GM21423 (cell line): ENCODE results near the gene CEMIP.

ENCODE experiments used
- ATAC-seq: cut with Tn5 transposase; IDR thresholded peaks from one replicate; pipeline ENCODE4 v1.9.1; 2021; ENCODE audit warnings: mild to moderate bottlenecking, moderate library complexity; ENCODE audit not compliant: unreplicated experiment

CEMIP gene

DNA sequence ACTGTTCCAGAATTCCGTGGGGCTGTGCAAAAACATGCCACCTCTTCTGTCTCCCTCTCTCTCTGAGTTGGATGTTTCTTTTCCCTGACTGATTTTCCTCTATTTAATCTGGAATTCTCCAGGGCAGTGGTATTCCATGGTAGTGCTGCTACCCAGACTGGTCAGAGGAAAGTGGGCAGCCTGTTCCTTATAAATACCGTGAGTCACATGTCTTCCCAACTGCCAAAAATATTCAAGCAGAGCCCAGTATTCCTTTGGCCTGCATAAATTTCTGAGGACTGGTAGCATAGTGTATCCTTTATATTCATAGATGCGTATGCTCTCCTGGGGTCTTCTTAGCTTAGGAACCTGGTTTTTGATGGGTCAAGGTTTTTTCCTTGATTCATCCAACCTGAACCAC, 40.9 kb downstream of the CEMIP start:
- ATAC-seq: no peak

DNA sequence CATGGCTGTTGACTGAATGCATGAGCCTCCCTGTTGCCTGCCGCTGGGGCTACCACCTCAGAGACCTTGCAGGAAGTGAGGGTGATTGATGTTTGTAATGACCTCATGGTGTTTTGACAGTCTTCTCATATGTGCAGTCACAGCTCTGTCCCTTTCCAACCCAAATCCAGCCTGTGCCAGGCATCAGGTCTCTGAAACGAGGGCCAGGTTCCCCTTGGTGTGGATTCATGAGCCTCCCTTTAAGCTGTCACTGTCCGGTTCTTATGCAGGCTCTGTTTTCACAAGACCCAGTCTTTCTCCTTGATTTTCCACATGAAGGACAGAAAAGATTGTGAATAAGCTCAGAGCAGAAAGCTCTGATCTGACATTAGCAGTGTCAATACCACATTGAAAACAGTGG, 43.1 kb downstream of the CEMIP start:
- no peak for ATAC-seq

DNA sequence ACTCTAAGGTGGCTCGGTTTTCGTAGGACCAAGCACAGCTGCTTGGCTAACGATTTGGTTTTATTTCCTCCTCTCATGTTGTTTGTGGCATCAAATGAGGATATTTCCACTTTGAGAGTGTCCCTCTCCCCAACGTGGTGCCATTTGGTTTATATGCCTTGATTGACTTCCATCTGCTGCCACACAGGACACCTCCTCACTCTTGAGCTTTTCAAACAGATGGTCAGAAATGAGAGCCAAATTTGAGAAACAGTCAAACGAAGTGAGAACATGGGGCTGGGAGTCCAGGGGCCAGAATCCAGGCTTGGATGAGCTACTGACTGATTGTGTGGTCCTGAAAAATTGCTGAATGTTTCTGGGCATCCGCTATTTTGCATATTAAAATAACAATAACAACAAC, 43.5 kb downstream of the CEMIP start:
- no peak for ATAC-seq

DNA sequence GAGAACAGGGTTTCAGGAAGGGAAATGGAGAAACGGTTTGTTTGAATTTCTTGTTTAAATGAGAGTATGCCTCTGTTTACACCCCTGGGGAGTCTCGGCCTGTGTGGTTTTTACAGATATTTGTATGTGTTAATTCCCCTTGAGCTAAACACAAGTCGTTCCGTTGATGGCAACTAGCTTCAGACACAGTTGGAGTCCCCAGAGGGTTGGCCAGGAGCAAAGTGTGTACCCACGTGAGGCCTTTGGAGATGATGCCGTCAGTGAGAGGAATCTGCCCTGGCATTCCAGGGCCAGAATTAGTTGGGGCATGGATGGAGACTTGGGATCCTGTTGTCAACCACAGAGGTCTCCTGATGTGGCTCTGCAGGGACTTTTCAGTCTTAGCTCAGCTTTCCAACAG, 44.0 kb downstream of the CEMIP start:
- no peak for ATAC-seq

DNA sequence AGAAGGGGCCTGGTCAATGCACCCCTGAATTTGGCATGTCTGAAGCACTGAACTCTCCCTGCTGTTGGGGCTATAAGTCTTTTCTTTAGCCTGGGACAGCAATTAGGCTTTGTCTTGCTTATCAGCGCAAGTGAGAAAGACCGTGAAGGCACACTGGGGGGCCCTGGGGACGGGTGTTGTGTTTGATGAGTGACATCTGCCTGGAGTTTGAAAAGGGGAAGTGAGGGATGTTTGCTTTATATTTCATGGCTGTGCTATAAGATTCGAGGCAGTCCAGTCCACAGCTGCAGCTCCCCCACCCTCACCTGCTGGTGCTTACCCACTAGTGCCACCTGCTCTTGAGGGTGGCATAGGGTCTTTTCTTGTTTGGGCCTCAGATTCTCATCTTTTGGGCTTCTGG, 44.8 kb downstream of the CEMIP start:
- no peak for ATAC-seq

DNA sequence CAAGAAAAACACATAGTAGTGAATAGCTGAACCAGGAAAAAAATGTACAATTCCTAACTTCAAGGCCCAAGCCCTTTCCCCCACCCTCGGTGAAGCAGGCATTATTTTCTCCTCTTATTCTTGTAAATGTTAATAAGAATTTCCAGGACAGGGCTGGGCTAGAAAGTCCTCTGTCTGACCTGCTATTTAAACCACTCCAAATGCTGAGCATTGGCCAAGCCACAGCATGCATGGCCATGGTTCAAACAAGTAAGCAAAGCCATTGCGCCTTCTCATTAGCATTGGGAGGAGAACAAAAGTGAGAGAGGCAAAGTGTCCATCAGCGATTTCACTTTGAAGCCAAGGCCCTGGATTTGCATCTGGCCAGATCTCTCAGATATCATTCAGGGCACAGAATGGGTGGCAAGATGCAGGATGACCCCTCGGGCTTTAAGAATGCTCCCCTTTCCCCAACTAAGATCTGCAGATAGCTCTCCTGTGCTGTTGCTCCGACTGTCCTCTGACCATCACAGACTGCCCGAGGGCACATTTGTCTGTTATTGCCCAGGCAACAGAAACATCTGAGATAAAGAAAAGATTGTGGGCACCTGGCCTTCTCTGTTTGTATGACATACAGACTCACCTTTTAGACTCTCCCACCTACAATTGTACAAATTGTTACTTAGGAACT, 46.3 kb downstream of the CEMIP start:
- no peak for ATAC-seq

DNA sequence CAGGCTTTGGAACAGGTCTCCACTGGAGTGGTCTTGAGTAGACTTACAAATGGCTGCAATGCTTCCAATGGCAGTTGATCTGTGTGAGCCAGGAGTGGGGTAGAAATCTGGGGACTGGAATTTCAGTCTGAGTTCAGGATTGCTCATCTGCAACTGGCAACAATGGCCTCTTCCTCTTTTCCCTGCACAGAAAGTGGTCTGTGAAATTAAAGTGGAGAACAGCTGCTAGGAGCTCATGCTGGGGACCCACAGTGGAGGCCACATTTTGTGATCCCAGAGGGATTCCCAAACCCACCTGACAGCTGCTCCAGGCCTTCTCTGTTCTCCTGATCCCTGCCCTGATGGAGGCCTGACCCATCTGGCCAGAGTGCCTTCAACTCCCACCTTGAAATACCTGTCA, 49.6 kb downstream of the CEMIP start:
- ATAC-seq: no peak

DNA sequence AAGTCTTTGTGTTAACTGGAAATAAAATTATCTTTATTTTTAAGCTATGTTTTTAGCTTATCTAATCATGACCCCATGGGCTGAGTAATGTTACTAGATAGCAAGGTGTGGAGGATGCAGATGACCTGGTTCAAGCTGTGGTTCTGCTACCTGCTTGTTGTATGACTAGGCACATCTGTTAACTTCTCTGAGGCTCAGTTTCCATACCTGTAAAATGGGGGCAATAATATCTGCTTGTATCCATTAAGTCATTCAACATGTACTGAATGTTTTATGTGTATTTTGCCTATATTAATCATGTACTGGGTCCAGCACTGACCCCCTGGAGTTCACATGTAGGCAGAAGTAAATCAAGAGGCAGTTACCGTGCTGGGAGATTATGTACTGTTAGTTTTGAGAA, 51.5 kb downstream of the CEMIP start:
- ATAC-seq: no peak

DNA sequence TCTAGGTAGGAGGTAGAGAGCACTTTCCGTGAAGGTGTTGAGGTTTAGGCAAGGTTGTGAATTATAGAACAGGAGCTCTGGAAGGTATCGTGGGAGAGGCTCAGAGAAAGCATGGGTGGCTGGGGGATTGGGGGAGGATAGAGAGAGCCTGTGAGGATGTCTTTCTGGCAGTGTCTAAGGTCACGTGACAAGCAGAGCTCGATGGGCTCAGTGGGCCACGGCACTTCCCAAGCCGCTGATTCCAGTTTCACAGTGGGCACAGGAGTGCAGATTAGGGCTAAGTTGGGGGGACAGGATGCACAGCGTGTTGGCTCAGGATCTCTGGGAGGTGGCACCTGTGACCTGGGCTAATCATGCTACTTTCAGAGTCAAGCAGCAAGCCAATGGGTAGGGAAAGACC, 52.0 kb downstream of the CEMIP start:
- no peak for ATAC-seq

DNA sequence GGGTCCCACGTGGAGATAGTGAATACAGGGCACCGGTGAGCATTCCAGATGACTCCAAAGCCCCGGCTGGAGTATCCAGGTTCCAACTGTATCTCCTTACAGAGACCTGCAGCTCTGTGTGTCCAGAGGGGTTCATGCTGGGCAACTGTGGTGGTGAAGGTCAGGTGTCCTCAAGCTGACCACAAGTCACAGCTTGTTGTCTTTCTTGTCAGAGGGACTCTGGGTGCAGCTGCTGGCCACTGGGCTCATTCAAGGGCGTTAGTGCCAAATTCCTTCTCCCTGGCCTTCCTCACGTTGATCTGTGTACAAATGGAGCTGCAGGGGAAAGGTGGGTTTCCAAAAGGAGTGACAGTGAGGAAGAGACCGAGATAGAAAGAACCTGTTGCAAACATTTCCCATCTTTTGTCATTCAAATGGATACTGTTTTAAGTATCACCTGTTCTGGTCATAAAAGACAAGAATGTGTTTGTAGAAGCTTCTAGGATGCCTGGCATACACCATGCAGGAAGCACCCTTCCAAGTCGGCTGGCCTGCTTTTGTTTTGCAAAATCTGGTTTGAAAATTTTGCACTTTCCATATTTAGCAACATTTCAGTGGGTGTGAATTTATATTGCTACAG, 52.5 kb downstream of the CEMIP start:
- ATAC-seq: no peak

DNA sequence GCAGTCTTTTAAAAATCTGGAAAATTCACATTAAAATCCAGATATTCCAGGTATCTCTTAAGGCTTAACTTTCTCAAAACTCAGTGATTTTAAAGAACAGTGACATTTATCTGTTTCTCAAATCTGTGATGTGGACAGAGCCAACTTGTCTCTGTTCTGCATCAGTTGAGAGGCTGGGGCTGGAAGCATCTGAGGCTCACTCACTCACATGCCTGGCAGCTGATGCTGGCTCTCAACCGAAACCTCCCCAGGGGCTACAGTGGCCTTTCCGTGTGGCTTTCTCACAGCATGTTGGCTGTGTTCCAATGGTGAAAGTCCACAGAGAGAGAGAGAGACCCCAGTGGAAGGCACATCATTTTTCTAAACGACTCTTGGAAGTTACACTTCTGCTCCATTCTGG, 53.5 kb downstream of the CEMIP start:
- ATAC-seq: no peak

DNA sequence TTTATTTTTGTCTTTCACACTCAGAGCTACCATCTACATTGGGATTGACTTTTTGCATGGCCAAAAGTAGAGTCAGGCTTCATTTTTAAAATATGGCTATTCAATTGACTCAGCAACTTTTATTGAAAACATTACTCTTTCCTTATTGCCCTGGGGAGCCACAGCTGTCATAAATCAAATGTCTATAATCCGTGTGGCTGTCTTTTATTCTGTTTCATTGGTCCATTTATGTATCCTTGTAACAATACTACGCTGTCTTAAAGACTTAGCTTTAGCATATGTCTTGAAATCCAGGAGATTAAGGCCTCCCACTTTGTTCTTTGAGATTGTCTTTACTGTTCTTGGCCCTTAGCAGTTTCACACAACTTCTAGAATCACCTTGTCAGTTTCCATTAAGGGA, 55.2 kb downstream of the CEMIP start:
- no peak for ATAC-seq

DNA sequence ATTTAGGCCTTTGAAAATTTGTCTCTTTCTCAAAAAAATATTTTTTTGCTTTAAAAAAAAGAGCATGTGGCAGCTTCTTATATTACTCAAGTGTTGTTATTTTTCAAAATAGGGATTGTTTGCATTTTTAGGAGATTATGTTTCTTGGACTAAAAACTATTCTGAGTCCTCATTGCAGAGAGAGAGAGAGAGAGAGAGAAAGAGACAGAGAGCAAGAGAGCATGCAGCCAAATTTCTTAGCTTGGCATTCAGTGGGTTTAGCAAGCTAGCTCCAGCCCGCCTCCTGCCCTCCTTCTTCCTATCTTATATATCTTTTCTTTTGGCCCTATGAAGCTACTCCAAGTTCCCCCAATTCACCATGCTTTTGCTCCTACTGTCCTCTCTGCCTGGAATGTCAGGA, 55.7 kb downstream of the CEMIP start:
- ATAC-seq: no peak

DNA sequence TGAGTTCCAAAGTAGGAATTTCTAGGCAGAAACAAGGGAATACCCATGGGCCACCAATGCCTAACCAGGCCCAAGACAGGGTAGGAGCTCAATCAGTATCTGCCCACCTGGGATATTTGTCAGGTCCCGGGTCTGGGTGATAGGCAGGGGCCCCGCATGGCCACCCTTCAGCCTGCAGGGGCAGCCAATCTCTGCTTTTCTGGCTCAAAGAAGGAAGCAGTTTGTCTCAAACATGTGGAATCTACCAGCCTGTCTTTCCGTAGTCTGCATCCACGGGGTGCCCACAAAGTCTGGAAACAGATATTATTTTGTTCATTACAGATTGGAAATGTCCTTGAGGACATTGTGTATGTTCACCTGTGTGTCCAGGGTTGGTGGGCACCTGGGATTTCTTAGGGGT, 56.2 kb downstream of the CEMIP start:
- no peak for ATAC-seq

DNA sequence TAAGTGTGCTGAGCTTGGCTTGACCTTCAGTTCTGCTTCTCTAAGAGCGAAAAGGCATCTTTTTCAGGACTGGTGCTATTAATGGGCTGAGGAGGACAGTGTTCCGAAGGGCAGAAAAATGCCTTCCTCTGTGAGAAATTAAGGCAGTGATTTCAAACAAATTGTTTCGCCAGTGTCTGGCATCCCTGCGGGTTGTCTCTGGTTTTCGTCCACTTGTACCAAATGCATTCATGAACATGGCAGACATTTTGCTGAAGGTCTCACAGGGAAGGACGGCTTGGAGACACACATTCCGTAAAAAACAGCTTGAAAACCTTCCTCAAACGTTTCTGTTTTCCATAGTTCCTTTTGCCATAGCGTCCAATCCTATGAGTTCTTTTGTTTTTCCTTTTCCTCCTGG, 57.1 kb downstream of the CEMIP start:
- no peak for ATAC-seq

DNA sequence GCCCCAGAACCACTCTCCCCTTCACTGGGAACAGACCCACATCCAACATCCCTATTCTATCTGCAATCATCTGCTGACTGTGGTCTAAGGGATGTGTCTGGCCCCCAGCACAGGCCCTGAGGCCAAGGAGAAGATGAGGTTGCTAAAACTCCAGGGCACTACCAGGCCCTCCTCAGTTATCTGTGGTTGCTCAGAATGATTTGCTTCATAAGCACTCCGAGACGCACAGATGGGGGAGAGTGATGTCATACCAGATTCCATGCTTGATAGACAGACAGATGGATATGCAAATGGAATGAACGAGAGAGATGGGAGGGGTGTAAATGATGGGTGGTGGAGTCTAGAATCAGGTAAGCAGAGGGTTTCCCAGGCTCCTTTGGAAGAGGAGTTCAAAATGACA, 57.8 kb downstream of the CEMIP start:
- no peak for ATAC-seq

DNA sequence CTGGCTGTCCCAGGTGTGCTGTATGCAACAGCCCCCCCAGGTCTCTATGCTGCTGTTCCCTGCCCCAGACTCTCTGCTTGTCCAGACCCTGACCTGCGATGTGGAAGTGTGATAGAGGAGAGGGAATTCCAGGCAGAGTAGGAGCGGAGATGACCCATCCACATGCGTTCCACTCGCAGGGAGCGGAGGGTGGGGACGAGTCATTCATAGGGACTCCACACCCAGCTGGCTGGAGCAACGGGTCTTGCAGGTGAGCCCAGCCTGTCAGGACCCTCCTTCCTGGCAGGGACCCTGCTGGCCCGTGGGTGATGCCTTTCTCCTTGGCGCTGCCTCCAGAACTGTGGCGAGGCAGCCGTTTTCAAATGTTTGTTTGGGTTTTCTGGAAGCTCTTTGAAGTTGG, 58.8 kb downstream of the CEMIP start:
- ATAC-seq: no peak

DNA sequence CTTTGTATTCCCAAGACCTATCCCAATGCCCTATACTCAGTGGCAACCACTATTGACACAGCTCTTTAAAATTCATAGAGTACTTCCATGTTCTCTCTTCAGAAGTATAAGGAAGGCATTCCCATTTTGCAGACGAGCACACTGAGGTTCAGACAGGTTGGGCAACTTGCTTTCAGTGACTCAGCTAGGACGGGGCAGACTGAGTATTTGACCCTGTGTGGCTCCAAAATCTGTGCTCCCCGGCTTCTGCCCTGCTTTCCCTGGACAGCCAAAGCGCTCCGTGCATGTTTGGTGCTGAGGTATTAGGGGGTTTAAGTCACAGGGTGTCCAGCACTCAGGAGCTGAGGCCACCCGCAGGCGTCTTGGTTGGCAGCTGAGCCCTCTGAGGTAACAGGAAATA, 59.5 kb downstream of the CEMIP start:
- no peak for ATAC-seq

DNA sequence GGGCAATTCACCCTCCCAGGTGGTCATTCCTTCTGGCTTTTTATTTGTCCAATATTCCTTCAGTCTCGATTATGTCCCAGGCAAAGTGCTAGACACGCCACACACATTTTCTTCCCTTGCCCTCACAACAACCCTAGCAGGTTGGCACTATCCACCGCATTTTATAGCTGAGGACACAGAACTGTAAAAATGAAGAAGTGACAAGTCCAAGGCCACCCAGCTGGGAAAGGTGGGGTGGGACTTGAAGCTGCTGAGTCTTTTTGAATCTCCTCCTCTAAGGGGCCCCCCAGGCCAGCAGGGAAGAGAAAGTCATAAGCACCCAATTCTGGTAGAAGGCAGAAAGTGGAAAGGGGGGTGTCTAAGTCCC, 60.6 kb downstream of the CEMIP start:
- ATAC-seq: no peak

DNA sequence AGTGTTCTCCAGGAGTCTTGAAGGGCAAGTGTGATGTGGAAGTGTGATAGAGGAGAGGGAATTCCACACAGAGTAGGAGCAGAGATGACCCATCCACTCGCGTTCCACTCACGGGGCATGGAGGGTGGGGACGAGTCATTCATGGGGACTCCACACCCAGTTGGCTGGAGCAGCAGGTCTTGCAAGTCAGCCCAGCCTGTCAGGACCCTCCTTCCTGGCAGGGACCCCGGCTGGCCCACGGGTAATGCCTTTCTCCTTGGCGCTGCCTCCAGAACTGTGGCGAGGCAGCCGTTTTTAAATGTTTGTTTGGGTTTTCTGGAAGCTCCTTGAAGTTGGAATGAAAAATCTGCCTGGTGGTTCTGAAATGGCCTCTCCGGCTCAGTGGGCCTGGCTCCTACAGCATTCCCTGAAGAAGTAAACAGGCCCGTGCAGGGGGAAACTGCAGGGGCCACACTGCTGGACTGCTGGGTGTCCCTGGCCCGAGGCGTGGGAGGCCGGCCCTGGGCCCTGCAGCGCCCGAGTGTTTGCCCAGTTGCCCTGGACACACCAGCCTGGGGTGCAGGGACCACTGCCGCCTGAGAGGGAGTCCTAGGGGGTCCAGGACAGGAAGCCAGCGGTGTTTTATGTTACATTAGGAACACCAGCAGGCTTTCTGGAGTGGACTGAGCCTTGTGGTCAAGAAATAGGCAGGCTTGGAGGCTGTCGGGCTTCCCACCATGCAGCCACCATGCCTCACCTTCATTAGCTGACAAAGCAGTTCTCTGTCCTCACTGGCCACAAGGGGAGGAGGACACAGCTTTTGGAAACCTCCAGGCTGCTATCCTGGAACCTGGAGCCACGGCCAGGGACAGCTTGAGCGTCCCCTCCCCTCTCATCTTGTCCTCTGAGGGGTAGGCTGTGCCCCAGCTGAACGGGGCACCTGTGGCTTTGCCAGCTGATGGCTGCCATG, 61.3 kb downstream of the CEMIP start:
- no peak for ATAC-seq

DNA sequence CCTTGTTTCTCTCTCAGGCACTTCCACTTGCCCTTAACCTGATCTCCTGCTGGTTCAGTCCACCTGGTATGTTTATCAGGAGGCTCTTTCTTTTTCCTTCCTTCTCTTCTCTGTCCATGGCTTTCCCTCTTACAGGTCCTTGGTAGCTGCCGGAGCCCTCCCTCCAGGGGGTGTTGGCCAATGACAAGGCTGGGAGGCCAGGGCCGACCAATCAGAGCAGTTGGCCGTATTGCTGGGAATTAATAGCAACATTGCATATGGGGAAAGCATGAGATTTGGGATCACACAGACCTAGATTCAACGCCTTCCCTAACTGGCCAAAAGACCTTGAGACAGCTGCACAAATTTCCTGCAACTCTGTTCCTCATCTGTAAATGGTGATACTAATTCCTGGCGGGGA, 62.4 kb downstream of the CEMIP start:
- no peak for ATAC-seq
